ENCODE results near the gene HIVEP2. TPM values are rescaled to one million over a fixed set of nuclear protein-coding genes. Genes with fewer than 3 reads are reported as not detected.

HIVEP2 gene
- total and polyA plus RNA-seq, 2 donors (not counting 3 experiments of a cell fraction or from before 2014, with no cell fraction given) = 1.3 to 4.7 TPM

GRCh38 chr6:142857233-142857761 is 87.7 kb downstream of the HIVEP2 start:
- no peaks in the 10 kb centered on the region for H3K36me3 ChIP-seq (ENCODE audit: control insufficient read depth in 2 of 2, extremely low read depth in 1 of 2, insufficient read depth in 2 of 2, low read length in 2 of 2)
- FAIRE-seq = no peak
- H3K27ac ChIP-seq (ENCODE audit: insufficient read depth, low read depth, low read length) = no peak overlapping the region
- DNase-seq (ENCODE audit: low read depth, low spot score) = no peak
- no peak overlapping the region for H3K4me3 ChIP-seq (replicated peaks in 1 of 3; ENCODE audit: insufficient read depth in 1 of 3, low read depth in 1 of 3, low read length in 3 of 3)
- no peaks in the 10 kb centered on the region for H3K9me1 ChIP-seq (replicated peaks; ENCODE audit: control insufficient read depth, extremely low read depth, insufficient read depth, low read length)
- ChIA-PET CTCF (interaction anchor here (0.6 to 1.7 kb wide), 2 partner anchors 11 to 564 kb away, joined by 3 to 4 read pairs; no protein-coding TSS in a partner anchor), POLR2A (interaction anchor here (0.6 kb wide), 1 partner anchor 448 kb away, joined by 5 read pairs; no protein-coding TSS in a partner anchor)
- no peak for TF ChIP-seq GATA2 (IDR thresholded peaks at IDR 0.05; ENCODE audit: insufficient read depth, insufficient read length, low read depth, low read length)
- TF ChIP-seq, protein P1, sequence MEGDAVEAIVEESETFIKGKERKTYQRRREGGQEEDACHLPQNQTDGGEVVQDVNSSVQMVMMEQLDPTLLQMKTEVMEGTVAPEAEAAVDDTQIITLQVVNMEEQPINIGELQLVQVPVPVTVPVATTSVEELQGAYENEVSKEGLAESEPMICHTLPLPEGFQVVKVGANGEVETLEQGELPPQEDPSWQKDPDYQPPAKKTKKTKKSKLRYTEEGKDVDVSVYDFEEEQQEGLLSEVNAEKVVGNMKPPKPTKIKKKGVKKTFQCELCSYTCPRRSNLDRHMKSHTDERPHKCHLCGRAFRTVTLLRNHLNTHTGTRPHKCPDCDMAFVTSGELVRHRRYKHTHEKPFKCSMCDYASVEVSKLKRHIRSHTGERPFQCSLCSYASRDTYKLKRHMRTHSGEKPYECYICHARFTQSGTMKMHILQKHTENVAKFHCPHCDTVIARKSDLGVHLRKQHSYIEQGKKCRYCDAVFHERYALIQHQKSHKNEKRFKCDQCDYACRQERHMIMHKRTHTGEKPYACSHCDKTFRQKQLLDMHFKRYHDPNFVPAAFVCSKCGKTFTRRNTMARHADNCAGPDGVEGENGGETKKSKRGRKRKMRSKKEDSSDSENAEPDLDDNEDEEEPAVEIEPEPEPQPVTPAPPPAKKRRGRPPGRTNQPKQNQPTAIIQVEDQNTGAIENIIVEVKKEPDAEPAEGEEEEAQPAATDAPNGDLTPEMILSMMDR (IDR thresholded peaks at IDR 0.05; ENCODE audit: extremely low read depth in 1 of 2, insufficient read depth in 1 of 2, low read depth in 1 of 2, low read length in 2 of 2) = no peak
- no peak for TF ChIP-seq MYC (IDR thresholded peaks at IDR 0.05; ENCODE audit: low read depth, low read length)
- TF ChIP-seq, protein P2, sequence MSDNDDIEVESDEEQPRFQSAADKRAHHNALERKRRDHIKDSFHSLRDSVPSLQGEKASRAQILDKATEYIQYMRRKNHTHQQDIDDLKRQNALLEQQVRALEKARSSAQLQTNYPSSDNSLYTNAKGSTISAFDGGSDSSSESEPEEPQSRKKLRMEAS (IDR thresholded peaks at IDR 0.05; ENCODE audit: insufficient read depth, insufficient read length) = no peak
- no peak for TF ChIP-seq POLR2A (IDR thresholded peaks at IDR 0.05; ENCODE audit: low read depth, low read length)
- no peak for TF ChIP-seq POLR2AphosphoS5 (IDR thresholded peaks at IDR 0.05; ENCODE audit: insufficient read depth, low read depth, low read length)
- TF ChIP-seq FOS (IDR thresholded peaks at IDR 0.05; ENCODE audit: borderline replicate concordance, insufficient read depth, low read length) = no peak
- TF ChIP-seq EZH2 (IDR thresholded peaks at IDR 0.05; ENCODE audit: borderline replicate concordance, low read depth, low read length, severe bottlenecking) = no peak
- no peak for TF ChIP-seq JUN (IDR thresholded peaks at IDR 0.05; ENCODE audit: borderline replicate concordance, insufficient read depth, insufficient read length, low read depth)
- no peak overlapping the region for H2AFZ ChIP-seq (ENCODE audit: low read depth, low read length)
- H3K9me3 ChIP-seq (replicated peaks; ENCODE audit: control insufficient read depth, insufficient read depth, low read length) = no peaks in the 10 kb centered on the region
- dilution Hi-C loops (cut with MboI; ENCODE audit: extremely low pct_ligation_motif_present, low sequenced_read_pairs) (no loop called here), intact Hi-C loops (cut with micrococcal nuclease) (no loop called here)
- H3K27me3 ChIP-seq (ENCODE audit: control insufficient read depth in 2 of 2, insufficient read depth in 2 of 2, low read length in 2 of 2) = no peaks in the 10 kb centered on the region
- H4K20me1 ChIP-seq (replicated peaks; ENCODE audit: control insufficient read depth, extremely low read depth, insufficient read depth, low read length) = no peaks in the 10 kb centered on the region
- H3K4me1 ChIP-seq (ENCODE audit: control insufficient read depth, extremely low read depth, insufficient read depth, low read length) = no peaks in the 10 kb centered on the region
- H3K9ac ChIP-seq (replicated peaks; ENCODE audit: extremely low read depth, insufficient read depth, low read length) = no peak overlapping the region
- H3K79me2 ChIP-seq (ENCODE audit: control insufficient read depth, insufficient read depth, low read length) = no peaks in the 10 kb centered on the region
- no peak overlapping the region for H3K4me2 ChIP-seq (ENCODE audit: insufficient read depth, low read length)
- BruUV-seq (replicated peaks) = no TSS peak
